Measurements from ENCODE around the gene CMTM1.

The CMTM1 gene

GRCh38 chr16:66566051-66566901, at the start of gene CMTM1:
TSS of gene CMTM1 (plus strand) at chr16:66566439. CDS start at chr16:66566514, 75 bp downstream.
- DNase-seq, result no peak

GRCh38 chr16:66516509-66516807, 49.8 kb upstream of the CMTM1 start:
- no peak for DNase-seq

- DNase-seq, result peak in 2 of 4 experiments; percentile 46 to 47
Measured at GRCh38 chr16:66516808-66517585, 49.2 kb upstream of the CMTM1 start.

- no peak for DNase-seq
Measured at GRCh38 chr16:66517586-66518263, 48.5 kb upstream of the CMTM1 start.

GRCh38 chr16:66519482-66520373, 46.5 kb upstream of the CMTM1 start:
- no peak for DNase-seq

GRCh38 chr16:66520406-66521170, 45.7 kb upstream of the CMTM1 start:
- DNase-seq, result no peak

GRCh38 chr16:66521252-66521713, 45.0 kb upstream of the CMTM1 start:
- DNase-seq, result no peak

GRCh38 chr16:66521951-66522771, 44.1 kb upstream of the CMTM1 start:
- DNase-seq, result peak in 3 of 4 experiments; percentile 46 to 60 (median 55)

- DNase-seq, result no peak
Measured at GRCh38 chr16:66522816-66523590, 43.2 kb upstream of the CMTM1 start.

- no peak for DNase-seq
Measured at GRCh38 chr16:66523861-66524354, 42.3 kb upstream of the CMTM1 start.

GRCh38 chr16:66524601-66525164, 41.6 kb upstream of the CMTM1 start:
- no peak for DNase-seq

- no peak for DNase-seq
Measured at GRCh38 chr16:66525396-66526180, 40.7 kb upstream of the CMTM1 start.

- no peak for DNase-seq
Measured at GRCh38 chr16:66528294-66528693, 37.9 kb upstream of the CMTM1 start.

- DNase-seq, result no peak
Measured at GRCh38 chr16:66529475-66529874, 36.8 kb upstream of the CMTM1 start.

- no peak for DNase-seq
Measured at GRCh38 chr16:66534376-66534799, 31.9 kb upstream of the CMTM1 start.

- DNase-seq, result no peak
Measured at GRCh38 chr16:66536525-66536924, 29.7 kb upstream of the CMTM1 start.

GRCh38 chr16:66537236-66537635, 29.0 kb upstream of the CMTM1 start:
- DNase-seq, result no peak

- no peak for DNase-seq
Measured at GRCh38 chr16:66538910-66539309, 27.3 kb upstream of the CMTM1 start.

Data from activated naive CD4-positive, alpha-beta T cell (primary cell).